ENCODE results near the gene ANAPC2.

GRCh38 chr9:137225699-137226331 lies 37.5 kb upstream of the ANAPC2 start:
- TF ChIP-seq CTCF (IDR thresholded peaks at IDR 0.05 in 8 of 11, conservative IDR thresholded peaks at IDR 0.05 in 3 of 11), result no peak
- no peak for TF ChIP-seq POLR2AphosphoS5 (IDR thresholded peaks at IDR 0.05)
- no peak for TF ChIP-seq POLR2A (IDR thresholded peaks at IDR 0.05)

All from spleen (tissue), 7 donors.